SK-N-SH treated with all-trans-retinoic acid at 6 μM for 48 hours (cell line): Measurements from ENCODE around the gene UBXN4.

ENCODE experiments used
- ATAC-seq: fragments of 200-7000 bp; cut with Tn5 transposase; 3 replicates; pipeline ENCODE4 v1.9.1; 2020; ENCODE audit warnings: mild to moderate bottlenecking, moderate library complexity
- ARNTL ChIP-seq: fragments of 450-650 bp; formaldehyde crosslinking; IDR thresholded peaks from 2 replicates; pipeline ENCODE4 v1.5.0; 2020; ENCODE audit warnings: low read depth, mild to moderate bottlenecking, moderate library complexity, borderline replicate concordance
- BACH2 ChIP-seq: fragments of 250-450 bp; sonication (Bioruptor Pico); IDR thresholded peaks from 2 replicates; pipeline ENCODE4 v1.9.0; 2021; ENCODE audit warnings: mild to moderate bottlenecking, borderline replicate concordance
- CREB5 ChIP-seq: fragments of 250-450 bp; sonication (Bioruptor Pico); IDR thresholded peaks from 2 replicates; pipeline ENCODE4 v1.5.1; 2020; ENCODE audit warnings: low read depth, mild to moderate bottlenecking, moderate library complexity
- CSRNP3 ChIP-seq: fragments of 250-450 bp; sonication (Bioruptor Pico); IDR thresholded peaks from 2 replicates; pipeline ENCODE4 v1.5.1; 2021; ENCODE audit warnings: mild to moderate bottlenecking, moderate library complexity
- ESRRG ChIP-seq: fragments of 250-450 bp; sonication (Bioruptor Pico); IDR thresholded peaks from 2 replicates; pipeline ENCODE4 v1.6.1; 2021; ENCODE audit warnings: mild to moderate bottlenecking
- GLIS3 ChIP-seq: fragments of 250-450 bp; sonication (Bioruptor Pico); IDR thresholded peaks from 2 replicates; pipeline ENCODE4 v1.5.0; 2020; ENCODE audit warnings: mild to moderate bottlenecking, moderate library complexity
- ISL1 ChIP-seq: fragments of 250-450 bp; sonication (Bioruptor Pico); IDR thresholded peaks from 2 replicates; pipeline ENCODE4 v2.1.2; 2022; ENCODE audit warnings: mild to moderate bottlenecking, moderate library complexity
- OSR1 ChIP-seq: fragments of 250-450 bp; sonication (Bioruptor Pico); IDR thresholded peaks from 2 replicates; pipeline ENCODE4 v1.8.0; 2022; ENCODE audit warnings: moderate library complexity, mild to moderate bottlenecking, inconsistent platforms
- PATZ1 ChIP-seq: fragments of 250-450 bp; sonication (Bioruptor Pico); IDR thresholded peaks from 2 replicates; pipeline ENCODE4 v1.8.0; 2020; ENCODE audit warnings: mild to moderate bottlenecking, moderate library complexity, borderline replicate concordance
- PPARA ChIP-seq: fragments of 250-450 bp; sonication (Bioruptor Pico); IDR thresholded peaks from 2 replicates; pipeline ENCODE4 v1.5.0; 2020; ENCODE audit warnings: mild to moderate bottlenecking, borderline replicate concordance
- RARB ChIP-seq: fragments of 250-450 bp; sonication (Bioruptor Pico); IDR thresholded peaks from 2 replicates; pipeline ENCODE4 v1.8.0; 2021; ENCODE audit warnings: mild to moderate bottlenecking, moderate library complexity
- SNAI2 ChIP-seq: fragments of 250-450 bp; sonication (Bioruptor Pico); IDR thresholded peaks from 2 replicates; pipeline ENCODE4 v1.5.0; 2020; ENCODE audit warnings: mild to moderate bottlenecking, moderate library complexity
- TOX ChIP-seq: fragments of 250-450 bp; sonication (Bioruptor Pico); IDR thresholded peaks from 2 replicates; pipeline ENCODE4 v1.8.0; 2021; ENCODE audit warnings: mild to moderate bottlenecking, moderate library complexity, borderline replicate concordance
- TSHZ2 ChIP-seq: fragments of 250-450 bp; sonication (Bioruptor Pico); IDR thresholded peaks from 2 replicates; pipeline ENCODE4 v1.5.0; 2020; ENCODE audit warnings: mild to moderate bottlenecking, moderate library complexity
- ZC3H10 ChIP-seq: fragments of 250-450 bp; sonication (Bioruptor Pico); IDR thresholded peaks from 2 replicates; pipeline ENCODE4 v1.5.1; 2021; ENCODE audit warnings: mild to moderate bottlenecking, moderate library complexity
- ZFP3 ChIP-seq: fragments of 250-450 bp; sonication (Bioruptor Pico); IDR thresholded peaks from 2 replicates; pipeline ENCODE4 v1.5.0; 2020; ENCODE audit warnings: mild to moderate bottlenecking, moderate library complexity
- ZFP30 ChIP-seq: fragments of 450-650 bp; formaldehyde crosslinking; IDR thresholded peaks from 2 replicates; pipeline ENCODE4 v1.5.0; 2022; ENCODE audit warnings: mild to moderate bottlenecking, moderate library complexity
- ZNF565 ChIP-seq: fragments of 450-650 bp; formaldehyde crosslinking; conservative IDR thresholded peaks from 2 replicates; pipeline ENCODE4 v1.5.0; 2020; ENCODE audit warnings: low read depth, mild to moderate bottlenecking, moderate library complexity
- ZNF70 ChIP-seq: fragments of 450-650 bp; formaldehyde crosslinking; IDR thresholded peaks from 2 replicates; pipeline ENCODE4 v1.5.0; 2020; ENCODE audit warnings: mild to moderate bottlenecking, moderate library complexity
- ZNF8 ChIP-seq: fragments of 450-650 bp; formaldehyde crosslinking; IDR thresholded peaks from 2 replicates; pipeline ENCODE4 v1.5.0; 2020; ENCODE audit warnings: mild to moderate bottlenecking, moderate library complexity

The UBXN4 gene

GRCh38 chr2:135798275-135798705 is 56.6 kb downstream of the UBXN4 start:
- TF ChIP-seq ZNF565 (CRISPR knock-in tag), result no peak
- no peak for ATAC-seq

- TF ChIP-seq ISL1 (CRISPR knock-in tag) (no peak), RARB (CRISPR knock-in tag) (no peak), ZFP30 (CRISPR knock-in tag) (no peak), ZNF70 (CRISPR knock-in tag) (no peak), SNAI2 (CRISPR knock-in tag) (no peak), ZFP3 (CRISPR knock-in tag) (no peak), ZNF8 (CRISPR knock-in tag) (no peak), ARNTL (no peak)
- ATAC-seq, result peak; percentile 36; the same call in 1 of the 3 replicates
These were observed 57.1 kb downstream of the UBXN4 start for GRCh38 chr2:135798762-135799161.

- no peak for ATAC-seq
- no peak for TF ChIP-seq ZFP3 (CRISPR knock-in tag)
- no peak for TF ChIP-seq ZNF70 (CRISPR knock-in tag)
- no peak for TF ChIP-seq BACH2
- TF ChIP-seq TSHZ2 (CRISPR knock-in tag), result no peak
- no peak for TF ChIP-seq CREB5 (CRISPR knock-in tag)
- TF ChIP-seq ISL1 (CRISPR knock-in tag), result no peak
These were observed 58.1 kb downstream of the UBXN4 start for GRCh38 chr2:135799738-135800137.

- no peak for TF ChIP-seq TOX (CRISPR knock-in tag)
- no peak for TF ChIP-seq ZNF70 (CRISPR knock-in tag)
- no peak for TF ChIP-seq ZC3H10
- no peak for TF ChIP-seq CSRNP3 (CRISPR knock-in tag)
- no peak for TF ChIP-seq ISL1 (CRISPR knock-in tag)
- TF ChIP-seq TSHZ2 (CRISPR knock-in tag), result no peak
- no peak for TF ChIP-seq BACH2
- TF ChIP-seq RARB (CRISPR knock-in tag), result no peak
- TF ChIP-seq SNAI2 (CRISPR knock-in tag), result no peak
- no peak for TF ChIP-seq PPARA (CRISPR knock-in tag)
- no peak for TF ChIP-seq ZFP3 (CRISPR knock-in tag)
- TF ChIP-seq ESRRG (CRISPR knock-in tag), result no peak
- no peak for TF ChIP-seq ZFP30 (CRISPR knock-in tag)
- no peak for TF ChIP-seq OSR1
- TF ChIP-seq ZNF8 (CRISPR knock-in tag), result no peak
- no peak for TF ChIP-seq PATZ1 (CRISPR knock-in tag)
- TF ChIP-seq GLIS3 (CRISPR knock-in tag), result no peak
- TF ChIP-seq CREB5 (CRISPR knock-in tag), result no peak
- no peak for TF ChIP-seq ZNF565 (CRISPR knock-in tag)
- no peak for ATAC-seq
These were observed 59.1 kb downstream of the UBXN4 start for GRCh38 chr2:135800513-135801460.
